Globus pallidus (tissue), 1 donor: ENCODE measurements around the gene PRM3.

Source experiments
- DNase-seq: peaks from one replicate; pipeline ENCODE4 v3.0.0-alpha.2; 2015; ENCODE audit warnings: low spot score

The PRM3 gene

GRCh38 chr16:11280616-11281522, 7.4 kb upstream of the PRM3 start, which contains the start of gene PRM1:
PRM1 (minus strand) TSS chr16:11281330; CDS start chr16:11281238, 92 bp downstream.
- no peak for DNase-seq

- no peak for DNase-seq
These were observed 5.5 kb upstream of the PRM3 start for GRCh38 chr16:11278681-11279628.

- no peak for DNase-seq
These were observed 4.3 kb upstream of the PRM3 start for GRCh38 chr16:11277607-11278337.

- DNase-seq, result no peak
These were observed 3.6 kb upstream of the PRM3 start for GRCh38 chr16:11276896-11277593.

- no peak for DNase-seq
These were observed 2.9 kb upstream of the PRM3 start, which contains the start of gene PRM2 for GRCh38 chr16:11276143-11276895. PRM2 (minus strand) TSS chr16:11276480; CDS start chr16:11276370, 110 bp downstream.

GRCh38 chr16:11274964-11275363, 1.5 kb upstream of the PRM3 start:
- no peak for DNase-seq

GRCh38 chr16:11273721-11274324, 394 bp upstream of the PRM3 start:
- no peak for DNase-seq

- no peak for DNase-seq
These were observed 945 bp downstream of the PRM3 start for GRCh38 chr16:11272484-11272883.

- no peak for DNase-seq
These were observed 1.8 kb downstream of the PRM3 start for GRCh38 chr16:11271610-11272009.

- no peak for DNase-seq
These were observed 2.7 kb downstream of the PRM3 start for GRCh38 chr16:11270602-11271162.

- DNase-seq, result no peak
These were observed 4.5 kb downstream of the PRM3 start, which contains the start of gene TNP2 for GRCh38 chr16:11268921-11269375. TNP2 (minus strand) TSS chr16:11269325; CDS start chr16:11269262, 63 bp downstream.

- no peak for DNase-seq
These were observed 8.3 kb downstream of the PRM3 start for GRCh38 chr16:11265124-11265523.

- DNase-seq, result no peak
These were observed 9.1 kb downstream of the PRM3 start for GRCh38 chr16:11264155-11264832.

- no peak for DNase-seq
These were observed 9.7 kb downstream of the PRM3 start for GRCh38 chr16:11263737-11264136.

- DNase-seq, result no peak
These were observed 10.5 kb downstream of the PRM3 start for GRCh38 chr16:11262915-11263314.

- DNase-seq, result no peak
These were observed 12.8 kb downstream of the PRM3 start for GRCh38 chr16:11260596-11260966.

- no peak for DNase-seq
These were observed 13.5 kb downstream of the PRM3 start for GRCh38 chr16:11259655-11260595.
